ENCODE data around the gene SPG7.

GRCh38 chr16:89458551-89458950 is 49.7 kb upstream of the SPG7 start:
- TF ChIP-seq, protein P1, sequence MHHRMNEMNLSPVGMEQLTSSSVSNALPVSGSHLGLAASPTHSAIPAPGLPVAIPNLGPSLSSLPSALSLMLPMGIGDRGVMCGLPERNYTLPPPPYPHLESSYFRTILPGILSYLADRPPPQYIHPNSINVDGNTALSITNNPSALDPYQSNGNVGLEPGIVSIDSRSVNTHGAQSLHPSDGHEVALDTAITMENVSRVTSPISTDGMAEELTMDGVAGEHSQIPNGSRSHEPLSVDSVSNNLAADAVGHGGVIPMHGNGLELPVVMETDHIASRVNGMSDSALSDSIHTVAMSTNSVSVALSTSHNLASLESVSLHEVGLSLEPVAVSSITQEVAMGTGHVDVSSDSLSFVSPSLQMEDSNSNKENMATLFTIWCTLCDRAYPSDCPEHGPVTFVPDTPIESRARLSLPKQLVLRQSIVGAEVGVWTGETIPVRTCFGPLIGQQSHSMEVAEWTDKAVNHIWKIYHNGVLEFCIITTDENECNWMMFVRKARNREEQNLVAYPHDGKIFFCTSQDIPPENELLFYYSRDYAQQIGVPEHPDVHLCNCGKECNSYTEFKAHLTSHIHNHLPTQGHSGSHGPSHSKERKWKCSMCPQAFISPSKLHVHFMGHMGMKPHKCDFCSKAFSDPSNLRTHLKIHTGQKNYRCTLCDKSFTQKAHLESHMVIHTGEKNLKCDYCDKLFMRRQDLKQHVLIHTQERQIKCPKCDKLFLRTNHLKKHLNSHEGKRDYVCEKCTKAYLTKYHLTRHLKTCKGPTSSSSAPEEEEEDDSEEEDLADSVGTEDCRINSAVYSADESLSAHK (tag by site-specific recombination; IDR thresholded peaks at IDR 0.05): no peak
- TF ChIP-seq ZBTB10 (tag by site-specific recombination; IDR thresholded peaks at IDR 0.05) (no peak), OVOL3 (tag by site-specific recombination; IDR thresholded peaks at IDR 0.05) (no peak), ZNF311 (tag by site-specific recombination; IDR thresholded peaks at IDR 0.05; ENCODE audit: borderline replicate concordance) (no peak), ZNF350 (tag by site-specific recombination; IDR thresholded peaks at IDR 0.05) (no peak), SP2 (tag by site-specific recombination; IDR thresholded peaks at IDR 0.05) (no peak), CTCF (tag by site-specific recombination; IDR thresholded peaks at IDR 0.05) (no peak), ZNF169 (tag by site-specific recombination; IDR thresholded peaks at IDR 0.05) (no peak), WT1 (tag by site-specific recombination; IDR thresholded peaks at IDR 0.05) (no peak), KLF1 (tag by site-specific recombination; IDR thresholded peaks at IDR 0.05) (no peak), ZNF610 (tag by site-specific recombination; IDR thresholded peaks at IDR 0.05; ENCODE audit: borderline replicate concordance) (no peak), TCF7L2 (IDR thresholded peaks at IDR 0.05; ENCODE audit: borderline replicate concordance, low read depth, low read length) (no peak)
- TF ChIP-seq, protein P2, sequence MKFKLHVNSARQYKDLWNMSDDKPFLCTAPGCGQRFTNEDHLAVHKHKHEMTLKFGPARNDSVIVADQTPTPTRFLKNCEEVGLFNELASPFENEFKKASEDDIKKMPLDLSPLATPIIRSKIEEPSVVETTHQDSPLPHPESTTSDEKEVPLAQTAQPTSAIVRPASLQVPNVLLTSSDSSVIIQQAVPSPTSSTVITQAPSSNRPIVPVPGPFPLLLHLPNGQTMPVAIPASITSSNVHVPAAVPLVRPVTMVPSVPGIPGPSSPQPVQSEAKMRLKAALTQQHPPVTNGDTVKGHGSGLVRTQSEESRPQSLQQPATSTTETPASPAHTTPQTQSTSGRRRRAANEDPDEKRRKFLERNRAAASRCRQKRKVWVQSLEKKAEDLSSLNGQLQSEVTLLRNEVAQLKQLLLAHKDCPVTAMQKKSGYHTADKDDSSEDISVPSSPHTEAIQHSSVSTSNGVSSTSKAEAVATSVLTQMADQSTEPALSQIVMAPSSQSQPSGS (tag by site-specific recombination; IDR thresholded peaks at IDR 0.05; ENCODE audit: low read depth): no peak
- TF ChIP-seq, protein P3, sequence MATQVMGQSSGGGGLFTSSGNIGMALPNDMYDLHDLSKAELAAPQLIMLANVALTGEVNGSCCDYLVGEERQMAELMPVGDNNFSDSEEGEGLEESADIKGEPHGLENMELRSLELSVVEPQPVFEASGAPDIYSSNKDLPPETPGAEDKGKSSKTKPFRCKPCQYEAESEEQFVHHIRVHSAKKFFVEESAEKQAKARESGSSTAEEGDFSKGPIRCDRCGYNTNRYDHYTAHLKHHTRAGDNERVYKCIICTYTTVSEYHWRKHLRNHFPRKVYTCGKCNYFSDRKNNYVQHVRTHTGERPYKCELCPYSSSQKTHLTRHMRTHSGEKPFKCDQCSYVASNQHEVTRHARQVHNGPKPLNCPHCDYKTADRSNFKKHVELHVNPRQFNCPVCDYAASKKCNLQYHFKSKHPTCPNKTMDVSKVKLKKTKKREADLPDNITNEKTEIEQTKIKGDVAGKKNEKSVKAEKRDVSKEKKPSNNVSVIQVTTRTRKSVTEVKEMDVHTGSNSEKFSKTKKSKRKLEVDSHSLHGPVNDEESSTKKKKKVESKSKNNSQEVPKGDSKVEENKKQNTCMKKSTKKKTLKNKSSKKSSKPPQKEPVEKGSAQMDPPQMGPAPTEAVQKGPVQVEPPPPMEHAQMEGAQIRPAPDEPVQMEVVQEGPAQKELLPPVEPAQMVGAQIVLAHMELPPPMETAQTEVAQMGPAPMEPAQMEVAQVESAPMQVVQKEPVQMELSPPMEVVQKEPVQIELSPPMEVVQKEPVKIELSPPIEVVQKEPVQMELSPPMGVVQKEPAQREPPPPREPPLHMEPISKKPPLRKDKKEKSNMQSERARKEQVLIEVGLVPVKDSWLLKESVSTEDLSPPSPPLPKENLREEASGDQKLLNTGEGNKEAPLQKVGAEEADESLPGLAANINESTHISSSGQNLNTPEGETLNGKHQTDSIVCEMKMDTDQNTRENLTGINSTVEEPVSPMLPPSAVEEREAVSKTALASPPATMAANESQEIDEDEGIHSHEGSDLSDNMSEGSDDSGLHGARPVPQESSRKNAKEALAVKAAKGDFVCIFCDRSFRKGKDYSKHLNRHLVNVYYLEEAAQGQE (tag by site-specific recombination; IDR thresholded peaks at IDR 0.05): no peak

All from HEK293 (cell line).